IMR-90 (cell line): ENCODE results near the gene TMEM215. TPM values are rescaled to one million over a fixed set of nuclear protein-coding genes. Genes with fewer than 3 reads are reported as not detected.

Experiments used
- ATAC-seq: fragments of 200-7000 bp; cut with Tn5 transposase; 2 replicates; pipeline ENCODE4 v1.9.1; 2020; ENCODE audit warnings: low read depth, mild to moderate bottlenecking, moderate library complexity
- BruUV-seq: library from RNA; stranded (reverse); fragments of 400-500 nt; replicated peaks from 2 replicates; lab custom pipeline; 2021; lab: Mats Ljungman, UMichigan
- CTCF ChIA-PET: fragments of 300-600 bp; formaldehyde crosslinking; extraction: SDS; loops from one replicate; lab custom pipeline; 2021; ENCODE audit warnings: antibody characterized with exemption; lab: Yijun Ruan, JAX
- POLR2A ChIA-PET: fragments of 300-600 bp; sonication (Branson Sonifier 250); formaldehyde crosslinking; loops from one replicate; lab custom pipeline; 2022; ENCODE audit warnings: antibody characterized with exemption; ENCODE audit not compliant: unreplicated experiment; lab: Charles Lee
- DNase-seq: peaks from one replicate; pipeline ENCODE4 v3.0.0; 2013
- H2AFZ ChIP-seq: replicated peaks from 2 replicates; pipeline ENCODE3; 2013; ENCODE audit warnings: low read length, mild to moderate bottlenecking; ENCODE audit not compliant: poor library complexity
- H2AK5ac ChIP-seq: 2 replicates; pipeline ENCODE4 v1.6.1; 2013; ENCODE audit warnings: low read depth, low read length, inconsistent platforms
- H2AK9ac ChIP-seq: replicated peaks from 2 replicates; pipeline ENCODE3; 2013; ENCODE audit warnings: mild to moderate bottlenecking, low read depth, low read length, moderate library complexity; ENCODE audit not compliant: poor library complexity
- H2BK120ac ChIP-seq: 2 replicates; pipeline ENCODE4 v1.6.1; 2013; ENCODE audit warnings: low read depth, low read length, inconsistent platforms
- H2BK15ac ChIP-seq: 3 replicates; pipeline ENCODE4 v1.6.1; 2013; ENCODE audit warnings: low read depth, low read length, inconsistent platforms
- H2BK20ac ChIP-seq: 2 replicates; pipeline ENCODE4 v1.6.1; 2013; ENCODE audit warnings: low read depth, mild to moderate bottlenecking, inconsistent platforms, low read length, moderate library complexity
- H2BK5ac ChIP-seq: 2 replicates; pipeline ENCODE4 v1.6.1; 2013; ENCODE audit warnings: mild to moderate bottlenecking, low read depth, low read length, inconsistent platforms; ENCODE audit not compliant: poor library complexity, severe bottlenecking
- H3K14ac ChIP-seq: replicated peaks from 2 replicates; pipeline ENCODE4 v1.6.1; 2013; ENCODE audit warnings: low read depth, low read length, inconsistent platforms
- H3K18ac ChIP-seq: 2 replicates; pipeline ENCODE4 v1.6.1; 2013; ENCODE audit warnings: low read depth, low read length, control low read depth
- H3K23ac ChIP-seq: 2 replicates; pipeline ENCODE4 v1.6.1; 2013; ENCODE audit warnings: low read depth, low read length, inconsistent platforms
- H3K27ac ChIP-seq: 2 replicates; pipeline ENCODE4 v1.5.1; 2013; ENCODE audit warnings: mild to moderate bottlenecking, control low read depth, low read length; ENCODE audit not compliant: insufficient read depth
- H3K27me3 ChIP-seq: 2 replicates; pipeline ENCODE4 v1.6.1; 2013; ENCODE audit warnings: low read length; ENCODE audit not compliant: control insufficient read depth, insufficient read depth
- H3K36me3 ChIP-seq: 2 replicates; pipeline ENCODE4 v1.6.1; 2013; ENCODE audit warnings: low read length, mixed read lengths; ENCODE audit not compliant: control insufficient read depth, insufficient read depth
- H3K4ac ChIP-seq: 2 replicates; pipeline ENCODE4 v1.6.1; 2013; ENCODE audit warnings: low read depth, low read length, inconsistent platforms
- H3K4me1 ChIP-seq: 2 replicates; pipeline ENCODE4 v1.6.1; 2013; ENCODE audit warnings: low read length, mixed read lengths; ENCODE audit not compliant: control insufficient read depth, insufficient read depth
- H3K4me2 ChIP-seq: 2 replicates; pipeline ENCODE4 v1.6.1; 2013; ENCODE audit warnings: low read depth, mild to moderate bottlenecking, control low read depth, low read length, moderate library complexity
- H3K4me3 ChIP-seq: 2 replicates; pipeline ENCODE4 v1.5.1; 2013; ENCODE audit warnings: low read depth, mild to moderate bottlenecking, control low read depth, low read length, moderate library complexity; ENCODE audit not compliant: insufficient read depth
- H3K56ac ChIP-seq: 2 replicates; pipeline ENCODE4 v1.6.1; 2013; ENCODE audit warnings: low read length, inconsistent platforms; ENCODE audit not compliant: insufficient read depth; ENCODE audit errors: extremely low read depth
- H3K79me1 ChIP-seq, 2 experiments: 2 replicates each; pipeline ENCODE4 v1.6.1; 2013; ENCODE audit warnings: low read length in 2 of 2, inconsistent platforms in 1 of 2, low read depth in 1 of 2
- H3K9ac ChIP-seq: 2 replicates; pipeline ENCODE4 v1.6.1; 2013; ENCODE audit warnings: low read depth, low read length, control low read depth
- H3K9me1 ChIP-seq: 2 replicates; pipeline ENCODE4 v1.6.1; 2013; ENCODE audit warnings: low read length, inconsistent platforms; ENCODE audit not compliant: insufficient read depth
- H3K9me3 ChIP-seq: 2 replicates; pipeline ENCODE4 v1.6.1; 2013; ENCODE audit warnings: low read length; ENCODE audit not compliant: control insufficient read depth, insufficient read depth
- H4K20me1 ChIP-seq: 2 replicates; pipeline ENCODE4 v1.6.1; 2013; ENCODE audit warnings: low read length, inconsistent platforms; ENCODE audit not compliant: insufficient read depth
- H4K5ac ChIP-seq: 2 replicates; pipeline ENCODE4 v1.6.1; 2013; ENCODE audit warnings: mild to moderate bottlenecking, low read depth, low read length, control low read depth
- H4K8ac ChIP-seq, 2 experiments: 2 replicates each; pipeline ENCODE4 v1.6.1; 2013; ENCODE audit warnings: low read depth in 2 of 2, low read length in 2 of 2, control low read depth in 1 of 2, inconsistent platforms in 1 of 2
- H4K91ac ChIP-seq: 2 replicates; pipeline ENCODE4 v1.6.1; 2013; ENCODE audit warnings: low read depth, low read length, inconsistent platforms; ENCODE audit not compliant: insufficient read depth
- BHLHE40 ChIP-seq: fragments of 150-350 bp; IDR thresholded peaks from 2 replicates; pipeline ENCODE4 v1.6.1; 2016; ENCODE audit warnings: mild to moderate bottlenecking, low read depth, low read length
- CHD1 ChIP-seq: IDR thresholded peaks from 2 replicates; pipeline ENCODE4 v1.6.1; 2012; ENCODE audit warnings: low read depth, low read length, improper control_type of control experiment
- FOS ChIP-seq: fragments of 150-350 bp; IDR thresholded peaks from 2 replicates; pipeline ENCODE4 v1.6.1; 2016; ENCODE audit warnings: low read depth, low read length
- MAFK ChIP-seq: IDR thresholded peaks from 2 replicates; pipeline ENCODE4 v1.6.1; 2012; ENCODE audit warnings: low read depth, low read length, improper control_type of control experiment
- MAZ ChIP-seq: IDR thresholded peaks from 2 replicates; pipeline ENCODE4 v1.6.1; 2012; ENCODE audit warnings: low read depth, mild to moderate bottlenecking, low read length, improper control_type of control experiment, moderate library complexity, borderline replicate concordance
- MXI1 ChIP-seq: IDR thresholded peaks from 2 replicates; pipeline ENCODE4 v1.6.1; 2012; ENCODE audit warnings: low read depth, mild to moderate bottlenecking, low read length, moderate library complexity, borderline replicate concordance
- POLR2A ChIP-seq: IDR thresholded peaks from 2 replicates; pipeline ENCODE4 v1.6.1; 2012; ENCODE audit warnings: mild to moderate bottlenecking, low read depth, low read length
- RAD21 ChIP-seq: IDR thresholded peaks from 2 replicates; pipeline ENCODE4 v1.6.1; 2012; ENCODE audit warnings: low read length, improper control_type of control experiment
- SMC3 ChIP-seq: fragments of 150-350 bp; IDR thresholded peaks from 2 replicates; pipeline ENCODE4 v1.6.1; 2016; ENCODE audit warnings: low read depth, mild to moderate bottlenecking, antibody characterized with exemption, low read length, moderate library complexity
- WGBS, 2 experiments: methylation state at CpG; one replicate each; pipeline versions ENCODE4 v1.1.5 to v1.1.7; 2013; ENCODE audit warnings: missing lambda C conversion rate in 2 of 2; ENCODE audit not compliant: insufficient read length in 1 of 2; ENCODE audit errors: extremely low coverage in 2 of 2; 5-methylcytosine and 5-hydroxymethylcytosine counted together
- dilution Hi-C: fragments of 300-500 bp; cut with HindIII; formaldehyde crosslinking; loops from one replicate; pipeline ENCODE4 v1.14.3; 2018; ENCODE audit warnings: low sequenced_read_pairs; ENCODE audit not compliant: unreplicated experiment
- in situ Hi-C: fragments of 300-500 bp; cut with MboI; formaldehyde crosslinking; loops from 3 replicates; pipeline ENCODE4 v1.14.3; 2019; ENCODE audit warnings: low sequenced_read_pairs, inconsistent platforms, mixed read lengths
- intact Hi-C: fragments of 100-400 bp; cut with micrococcal nuclease; formaldehyde crosslinking; loops from 2 replicates; pipeline ENCODE4 v1.10.0; 2022
- polyA plus RNA-seq, 3 experiments: library from polyadenylated mRNA; depleted of rRNA; stranded (reverse); fragments of >200 nt; gene quantifications; 2 replicates each; pipeline ENCODE4 v1.2.3, GENCODE V29; 2012; ENCODE audit warnings: low replicate concordance in 1 of 3
- total RNA-seq: library from RNA; depleted of rRNA; stranded (reverse); fragments of >200 nt; gene quantifications from 2 replicates; pipeline ENCODE4 v1.2.3, GENCODE V29; 2012
- TF ChIP-seq, protein P1 (sequence below): conservative IDR thresholded peaks from 2 replicates; pipeline ENCODE4 v1.5.1; 2012; ENCODE audit warnings: mild to moderate bottlenecking, low read depth, low read length, improper control_type of control experiment
- TF ChIP-seq, protein P2 (sequence below): fragments of 150-350 bp; IDR thresholded peaks from 2 replicates; pipeline ENCODE4 v1.6.1; 2017; ENCODE audit warnings: mild to moderate bottlenecking, antibody characterized with exemption, low read length, low read depth
- TF ChIP-seq, protein P3 (sequence below): fragments of 150-350 bp; IDR thresholded peaks from 2 replicates; pipeline ENCODE4 v1.6.1; 2016; ENCODE audit warnings: low read depth, mild to moderate bottlenecking, low read length, moderate library complexity, borderline replicate concordance

The TMEM215 gene
- total and polyA plus RNA-seq, 2 of the 4 experiments (the other 2 are of a cell fraction) = not detected

GRCh38 chr9:32782476-32783167 lies 718 bp upstream of the TMEM215 start:
- TF ChIP-seq CHD1 = no peak
- TF ChIP-seq RAD21 = no peak
- TF ChIP-seq, protein P1, sequence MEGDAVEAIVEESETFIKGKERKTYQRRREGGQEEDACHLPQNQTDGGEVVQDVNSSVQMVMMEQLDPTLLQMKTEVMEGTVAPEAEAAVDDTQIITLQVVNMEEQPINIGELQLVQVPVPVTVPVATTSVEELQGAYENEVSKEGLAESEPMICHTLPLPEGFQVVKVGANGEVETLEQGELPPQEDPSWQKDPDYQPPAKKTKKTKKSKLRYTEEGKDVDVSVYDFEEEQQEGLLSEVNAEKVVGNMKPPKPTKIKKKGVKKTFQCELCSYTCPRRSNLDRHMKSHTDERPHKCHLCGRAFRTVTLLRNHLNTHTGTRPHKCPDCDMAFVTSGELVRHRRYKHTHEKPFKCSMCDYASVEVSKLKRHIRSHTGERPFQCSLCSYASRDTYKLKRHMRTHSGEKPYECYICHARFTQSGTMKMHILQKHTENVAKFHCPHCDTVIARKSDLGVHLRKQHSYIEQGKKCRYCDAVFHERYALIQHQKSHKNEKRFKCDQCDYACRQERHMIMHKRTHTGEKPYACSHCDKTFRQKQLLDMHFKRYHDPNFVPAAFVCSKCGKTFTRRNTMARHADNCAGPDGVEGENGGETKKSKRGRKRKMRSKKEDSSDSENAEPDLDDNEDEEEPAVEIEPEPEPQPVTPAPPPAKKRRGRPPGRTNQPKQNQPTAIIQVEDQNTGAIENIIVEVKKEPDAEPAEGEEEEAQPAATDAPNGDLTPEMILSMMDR = no peak
- TF ChIP-seq MAFK = no peak
- TF ChIP-seq, protein P2, sequence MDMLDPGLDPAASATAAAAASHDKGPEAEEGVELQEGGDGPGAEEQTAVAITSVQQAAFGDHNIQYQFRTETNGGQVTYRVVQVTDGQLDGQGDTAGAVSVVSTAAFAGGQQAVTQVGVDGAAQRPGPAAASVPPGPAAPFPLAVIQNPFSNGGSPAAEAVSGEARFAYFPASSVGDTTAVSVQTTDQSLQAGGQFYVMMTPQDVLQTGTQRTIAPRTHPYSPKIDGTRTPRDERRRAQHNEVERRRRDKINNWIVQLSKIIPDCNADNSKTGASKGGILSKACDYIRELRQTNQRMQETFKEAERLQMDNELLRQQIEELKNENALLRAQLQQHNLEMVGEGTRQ = no peak
- no peak for TF ChIP-seq BHLHE40
- no peak for TF ChIP-seq POLR2A
- TF ChIP-seq MXI1 = no peak
- no peak for TF ChIP-seq SMC3
- TF ChIP-seq, protein P3, sequence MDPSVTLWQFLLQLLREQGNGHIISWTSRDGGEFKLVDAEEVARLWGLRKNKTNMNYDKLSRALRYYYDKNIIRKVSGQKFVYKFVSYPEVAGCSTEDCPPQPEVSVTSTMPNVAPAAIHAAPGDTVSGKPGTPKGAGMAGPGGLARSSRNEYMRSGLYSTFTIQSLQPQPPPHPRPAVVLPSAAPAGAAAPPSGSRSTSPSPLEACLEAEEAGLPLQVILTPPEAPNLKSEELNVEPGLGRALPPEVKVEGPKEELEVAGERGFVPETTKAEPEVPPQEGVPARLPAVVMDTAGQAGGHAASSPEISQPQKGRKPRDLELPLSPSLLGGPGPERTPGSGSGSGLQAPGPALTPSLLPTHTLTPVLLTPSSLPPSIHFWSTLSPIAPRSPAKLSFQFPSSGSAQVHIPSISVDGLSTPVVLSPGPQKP = no peak
- no peak for TF ChIP-seq FOS
- TF ChIP-seq MAZ = no peak
- Histone ChIP-seq H2BK5ac (no peak overlapping the region), H3K79me1 (no peaks in the 10 kb centered on the region), H2BK15ac (no peak overlapping the region), H3K36me3 (no peaks in the 10 kb centered on the region), H3K23ac (no peak overlapping the region), H2AK5ac (no peak overlapping the region), H3K27ac (no peak overlapping the region), H4K8ac (no peak overlapping the region), H2AK9ac (no peak overlapping the region), H3K4ac (no peak overlapping the region), H4K91ac (no peak overlapping the region), H3K9me1 (no peaks in the 10 kb centered on the region), H2AFZ (peak overlapping the region; percentile 40), H4K5ac (no peak overlapping the region), H2BK120ac (no peak overlapping the region), H2BK20ac (no peak overlapping the region), H3K9me3 (no peaks in the 10 kb centered on the region), H3K56ac (no peak overlapping the region), H3K14ac (no peak overlapping the region), H4K20me1 (no peaks in the 10 kb centered on the region), H3K4me3 (no peak overlapping the region), H3K4me1 (no peaks in the 10 kb centered on the region), H3K27me3 (peaks cover 31% of the 10 kb centered on the region), H3K18ac (no peak overlapping the region), H3K4me2 (no peak overlapping the region), H3K9ac (no peak overlapping the region)
- DNase-seq = no peak
- ChIA-PET CTCF (no interaction called here), POLR2A (no interaction called here)
- no TSS peak for BruUV-seq
- in situ Hi-C loops (no loop called here), intact Hi-C loops (loop anchor here (10.0 kb wide), 1 partner anchor 118 kb away; no protein-coding TSS in a partner anchor), dilution Hi-C loops (no loop called here)
- no peak for ATAC-seq
- WGBS, 2 experiments = 3% methylated on average over 14 of the region's 45 CpGs; no CpG with 5 or more reads in 1 of the 2 experiments
